Endodermal cell (in vitro differentiated cells): Measurements from ENCODE around the gene TBC1D1. TPM values are rescaled to one million over a fixed set of nuclear protein-coding genes. Genes with fewer than 3 reads are reported as not detected.

ENCODE experiments used
- DNase-seq: peaks from one replicate; pipeline ENCODE4 v3.0.0-alpha.2; 2017
- H3K27ac ChIP-seq: 2 replicates; pipeline ENCODE4 v1.5.1; 2013; ENCODE audit warnings: mild to moderate bottlenecking, low read depth, low read length, moderate library complexity
- H3K27me3 ChIP-seq: 2 replicates; pipeline ENCODE4 v1.6.1; 2013; ENCODE audit warnings: mild to moderate bottlenecking, low read length, moderate library complexity; ENCODE audit not compliant: insufficient read depth, control insufficient read depth, poor library complexity, severe bottlenecking
- H3K36me3 ChIP-seq: 2 replicates; pipeline ENCODE4 v1.7.0; 2013; ENCODE audit warnings: mild to moderate bottlenecking, low read length, moderate library complexity; ENCODE audit not compliant: control insufficient read depth, insufficient read depth
- H3K4me1 ChIP-seq: one replicate; pipeline ENCODE4 v1.7.0; 2013; ENCODE audit warnings: low read length; ENCODE audit not compliant: control insufficient read depth, insufficient read depth
- H3K4me3 ChIP-seq: 2 replicates; pipeline ENCODE4 v1.5.1; 2013; ENCODE audit warnings: mild to moderate bottlenecking, low read length, moderate library complexity
- H3K9ac ChIP-seq: 2 replicates; pipeline ENCODE4 v1.6.1; 2013; ENCODE audit warnings: mild to moderate bottlenecking, low read length, moderate library complexity; ENCODE audit not compliant: poor library complexity, severe bottlenecking; ENCODE audit errors: extremely low read depth
- H3K9me3 ChIP-seq: 2 replicates; pipeline ENCODE4 v1.6.1; 2013; ENCODE audit warnings: mild to moderate bottlenecking, low read length, moderate library complexity; ENCODE audit not compliant: control insufficient read depth
- H3K27ac Mint-ChIP-seq: 2 replicates; pipeline ENCODE4 v1.8.0; 2020; ENCODE audit warnings: mixed read lengths
- H3K27me3 Mint-ChIP-seq: 2 replicates; pipeline ENCODE4 v1.8.0; 2021; ENCODE audit warnings: mild to moderate bottlenecking, mixed read lengths; ENCODE audit not compliant: insufficient read depth
- H3K36me3 Mint-ChIP-seq: 2 replicates; pipeline ENCODE4 v1.8.0; 2020; ENCODE audit warnings: low read depth, mixed read lengths
- H3K4me1 Mint-ChIP-seq: 2 replicates; pipeline ENCODE4 v1.8.0; 2020; ENCODE audit warnings: mixed read lengths
- H3K4me3 Mint-ChIP-seq: 2 replicates; pipeline ENCODE4 v1.8.0; 2020; ENCODE audit warnings: mild to moderate bottlenecking, moderate library complexity, mixed read lengths
- H3K9me3 Mint-ChIP-seq: 2 replicates; pipeline ENCODE4 v1.8.0; 2020; ENCODE audit warnings: mild to moderate bottlenecking, mixed read lengths
- WGBS, 2 experiments: methylation state at CpG; one replicate each; pipeline versions ENCODE4 v1.1.5 to v1.1.7; 2013; ENCODE audit warnings: missing lambda C conversion rate in 2 of 2, mixed read lengths in 1 of 2; ENCODE audit not compliant: insufficient coverage in 1 of 2, insufficient read length in 1 of 2; 5-methylcytosine and 5-hydroxymethylcytosine counted together
- total RNA-seq, 2 donors: library from RNA; stranded (reverse); fragmentation: NEBNext Ultra II Directional in 1 of 2; extraction: Animal tissue kit (Norgen Biotek cat#: 25700) in 1 of 2; gene quantifications; 2 replicates in 1 of 2; 3 replicates in 1 of 2; pipeline ENCODE4 v1.2.1, GENCODE V29; 2021
- TF ChIP-seq, protein P1 (sequence below): fragments of 200-600 bp; sonication (generic); conservative IDR thresholded peaks from 2 replicates; pipeline ENCODE4 v1.5.0; 2021; ENCODE audit warnings: antibody characterized with exemption, mild to moderate bottlenecking

TBC1D1 gene
- total RNA-seq, 2 donors from 2014 or later = 110 to 122 TPM

DNA sequence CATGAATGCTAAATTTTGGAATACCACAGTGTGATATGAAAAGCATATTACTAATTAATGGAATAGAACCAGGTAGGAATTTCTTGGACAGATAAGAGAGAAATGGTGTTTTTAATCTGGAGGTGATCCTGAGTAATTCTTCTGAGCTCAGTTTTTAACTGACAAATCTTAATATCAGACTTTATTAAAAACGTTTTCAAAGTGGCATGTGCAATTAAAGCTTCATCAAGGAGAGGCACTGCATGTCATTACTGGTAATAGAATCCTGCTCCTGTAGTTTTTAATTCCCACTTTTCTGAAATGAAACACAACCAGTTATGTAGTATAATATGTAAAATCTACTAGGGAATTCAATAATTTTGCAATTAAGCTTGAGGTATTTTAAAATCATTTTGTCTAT, 62.3 kb downstream of the TBC1D1 start:
- Histone ChIP-seq H3K27me3 (no peaks in the 10 kb centered on the region), H3K36me3 (no peaks in the 10 kb centered on the region), H3K4me3 (no peak overlapping the region), H3K27ac (no peak overlapping the region), H3K4me1 (no peaks in the 10 kb centered on the region), H3K9ac (no peak overlapping the region), H3K9me3 (no peaks in the 10 kb centered on the region)
- no peak overlapping the region for H3K27ac Mint-ChIP-seq
- no peak for DNase-seq
- TF ChIP-seq, protein P1, sequence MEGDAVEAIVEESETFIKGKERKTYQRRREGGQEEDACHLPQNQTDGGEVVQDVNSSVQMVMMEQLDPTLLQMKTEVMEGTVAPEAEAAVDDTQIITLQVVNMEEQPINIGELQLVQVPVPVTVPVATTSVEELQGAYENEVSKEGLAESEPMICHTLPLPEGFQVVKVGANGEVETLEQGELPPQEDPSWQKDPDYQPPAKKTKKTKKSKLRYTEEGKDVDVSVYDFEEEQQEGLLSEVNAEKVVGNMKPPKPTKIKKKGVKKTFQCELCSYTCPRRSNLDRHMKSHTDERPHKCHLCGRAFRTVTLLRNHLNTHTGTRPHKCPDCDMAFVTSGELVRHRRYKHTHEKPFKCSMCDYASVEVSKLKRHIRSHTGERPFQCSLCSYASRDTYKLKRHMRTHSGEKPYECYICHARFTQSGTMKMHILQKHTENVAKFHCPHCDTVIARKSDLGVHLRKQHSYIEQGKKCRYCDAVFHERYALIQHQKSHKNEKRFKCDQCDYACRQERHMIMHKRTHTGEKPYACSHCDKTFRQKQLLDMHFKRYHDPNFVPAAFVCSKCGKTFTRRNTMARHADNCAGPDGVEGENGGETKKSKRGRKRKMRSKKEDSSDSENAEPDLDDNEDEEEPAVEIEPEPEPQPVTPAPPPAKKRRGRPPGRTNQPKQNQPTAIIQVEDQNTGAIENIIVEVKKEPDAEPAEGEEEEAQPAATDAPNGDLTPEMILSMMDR = no peak
- H3K9me3 Mint-ChIP-seq = no peaks in the 10 kb centered on the region
- 82 to 100% methylated on average over 1 of the region's 1 CpG for WGBS, 2 experiments
- H3K4me1 Mint-ChIP-seq = no peaks in the 10 kb centered on the region
- no peaks in the 10 kb centered on the region for H3K27me3 Mint-ChIP-seq
- no peak overlapping the region for H3K4me3 Mint-ChIP-seq
- H3K36me3 Mint-ChIP-seq = no peaks in the 10 kb centered on the region

DNA sequence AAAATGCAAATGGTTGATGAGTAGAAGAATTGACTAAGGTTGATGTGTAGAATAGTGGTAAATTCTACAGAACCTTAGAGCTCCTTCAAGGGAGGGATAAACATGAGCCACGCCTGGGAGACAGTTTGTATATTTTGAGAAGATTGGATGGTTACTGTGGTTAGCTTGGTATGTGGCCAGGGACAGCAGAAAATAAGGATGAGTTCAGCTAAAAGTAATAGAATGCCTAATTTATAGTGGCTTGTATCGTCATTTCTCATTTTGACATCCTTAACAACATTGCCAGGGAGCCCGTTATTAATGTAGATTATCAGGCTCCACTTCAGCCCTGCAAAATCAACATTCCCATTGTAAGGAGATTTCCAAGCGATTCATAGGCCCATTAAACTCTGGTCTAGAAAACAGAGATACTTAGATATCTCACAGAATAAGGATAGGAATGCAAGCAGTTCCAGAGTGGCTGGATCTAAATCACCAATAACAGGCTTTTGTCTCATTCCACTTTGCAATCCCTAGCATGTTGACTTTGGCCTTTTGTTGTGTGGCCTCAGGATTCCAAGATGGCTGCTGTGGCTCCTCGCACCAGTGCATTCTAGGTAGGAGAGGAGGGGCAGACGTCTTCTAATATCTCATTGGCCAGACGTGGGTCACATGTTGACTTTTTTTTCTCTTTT, 62.9 kb downstream of the TBC1D1 start:
- no peak overlapping the region for H3K9ac ChIP-seq
- H3K9me3 Mint-ChIP-seq = no peaks in the 10 kb centered on the region
- no peaks in the 10 kb centered on the region for H3K4me1 ChIP-seq
- H3K36me3 ChIP-seq = no peaks in the 10 kb centered on the region
- no peaks in the 10 kb centered on the region for H3K4me1 Mint-ChIP-seq
- no peaks in the 10 kb centered on the region for H3K36me3 Mint-ChIP-seq
- H3K4me3 ChIP-seq = no peak overlapping the region
- no peak for DNase-seq
- no peaks in the 10 kb centered on the region for H3K9me3 ChIP-seq
- no peaks in the 10 kb centered on the region for H3K27me3 Mint-ChIP-seq
- no peak overlapping the region for H3K27ac Mint-ChIP-seq
- H3K27me3 ChIP-seq = no peaks in the 10 kb centered on the region
- TF ChIP-seq, protein P1 = no peak
- H3K27ac ChIP-seq = no peak overlapping the region
- 79 to 86% methylated on average over 5 to 7 of the region's 7 CpGs for WGBS, 2 experiments
- H3K4me3 Mint-ChIP-seq = no peak overlapping the region

DNA sequence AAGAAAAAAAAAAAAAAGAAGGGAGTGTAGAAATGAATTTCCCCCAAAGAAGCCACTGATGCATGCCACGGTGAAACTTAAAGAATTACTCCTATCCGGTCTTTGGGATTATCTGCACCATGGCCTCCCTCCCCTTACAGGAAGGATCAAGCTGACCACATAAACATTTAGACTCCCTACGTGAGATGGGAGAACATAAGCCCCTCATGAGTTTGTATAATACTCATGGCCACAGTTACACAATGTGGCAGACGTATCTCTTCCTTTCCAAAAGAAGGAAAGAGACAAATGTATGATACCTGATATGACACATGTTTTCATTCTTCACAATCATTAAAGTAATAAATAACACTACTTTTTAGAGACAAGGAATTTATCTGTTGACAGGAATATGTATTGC, 66.1 kb downstream of the TBC1D1 start:
- no peak overlapping the region for H3K27ac Mint-ChIP-seq
- 83 to 85% methylated on average over 1 to 4 of the region's 4 CpGs for whole genome bisulfite sequencing, 2 experiments
- no peaks in the 10 kb centered on the region for H3K9me3 Mint-ChIP-seq
- no peak for DNase-seq
- H3K9ac ChIP-seq = no peak overlapping the region
- H3K27ac ChIP-seq = no peak overlapping the region
- H3K4me3 Mint-ChIP-seq = no peak overlapping the region
- no peaks in the 10 kb centered on the region for H3K4me1 Mint-ChIP-seq
- no peaks in the 10 kb centered on the region for H3K27me3 Mint-ChIP-seq
- no peaks in the 10 kb centered on the region for H3K36me3 ChIP-seq
- H3K9me3 ChIP-seq = no peaks in the 10 kb centered on the region
- H3K4me3 ChIP-seq = no peak overlapping the region
- H3K36me3 Mint-ChIP-seq = no peaks in the 10 kb centered on the region
- TF ChIP-seq, protein P1 = no peak
- H3K27me3 ChIP-seq = no peaks in the 10 kb centered on the region
- no peaks in the 10 kb centered on the region for H3K4me1 ChIP-seq
